Measurements from ENCODE around the gene TXNL4A. TPM values are rescaled to one million over a fixed set of nuclear protein-coding genes. Genes with fewer than 3 reads are reported as not detected.

Gene TXNL4A
- total RNA-seq, 1 donor from 2014 or later = 44.3 TPM

DNA sequence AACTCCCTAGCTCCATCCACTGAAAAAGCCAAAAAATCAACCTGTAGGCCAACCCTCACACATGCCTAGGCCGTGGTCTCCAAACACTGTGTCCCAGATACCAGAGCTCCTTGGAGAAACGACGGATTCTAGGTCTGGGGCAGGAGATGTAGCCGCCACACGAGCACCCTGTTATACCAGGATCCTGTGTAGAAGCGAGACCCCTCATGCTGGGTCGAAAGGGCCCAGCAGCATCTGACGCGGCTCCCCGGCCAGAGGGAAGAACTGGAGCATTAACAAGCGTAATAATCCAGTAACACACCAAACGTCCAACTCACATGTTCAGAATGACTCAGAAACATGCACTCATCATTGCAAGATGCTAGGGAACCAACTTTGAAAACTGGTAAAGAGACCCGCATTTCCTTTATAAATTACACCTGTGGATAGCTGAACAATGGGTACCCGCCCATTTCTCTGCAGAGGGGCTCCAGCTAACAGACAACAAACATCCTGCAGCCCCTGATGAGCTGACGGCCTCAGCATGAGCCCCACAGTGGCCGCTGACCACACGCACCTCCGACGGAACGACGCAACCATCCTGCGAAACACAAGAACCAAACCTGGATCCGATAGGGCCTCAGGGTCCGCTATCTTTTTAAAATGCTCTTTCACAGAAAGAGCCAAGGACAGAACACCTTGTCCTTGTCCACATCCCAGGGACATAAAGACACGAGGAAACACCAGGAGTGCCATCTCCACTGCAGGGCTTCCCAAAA lies 51.1 kb downstream of the TXNL4A start:
- Mint-ChIP-seq H3K4me1 (peaks cover 2% of the 10 kb centered on the region), H3K9me3 (peaks cover 58% of the 10 kb centered on the region), H3K36me3 (peaks cover 72% of the 10 kb centered on the region), H3K27me3 (ENCODE audit: insufficient read depth, low read depth) (peaks cover 8% of the 10 kb centered on the region), H3K4me3 (no peak overlapping the region), H3K27ac (no peak overlapping the region)
- Histone ChIP-seq H3K27me3 (no peaks in the 10 kb centered on the region), H3K9me3 (ENCODE audit: low read depth) (peaks cover 9% of the 10 kb centered on the region), H3K4me2 (no peak overlapping the region), H2AFZ (replicated peaks) (no peak overlapping the region), H3K9ac (no peak overlapping the region), H3F3A (ENCODE audit: low read depth) (no peaks in the 10 kb centered on the region), H3K4me3 (no peak overlapping the region), H4K20me1 (ENCODE audit: low read depth) (peaks cover 5% of the 10 kb centered on the region), H3K79me2 (ENCODE audit: low read depth) (no peaks in the 10 kb centered on the region), H3K36me3 (no peaks in the 10 kb centered on the region), H3K27ac (no peak overlapping the region), H3K4me1 (no peaks in the 10 kb centered on the region)
- TF ChIP-seq, protein P1, sequence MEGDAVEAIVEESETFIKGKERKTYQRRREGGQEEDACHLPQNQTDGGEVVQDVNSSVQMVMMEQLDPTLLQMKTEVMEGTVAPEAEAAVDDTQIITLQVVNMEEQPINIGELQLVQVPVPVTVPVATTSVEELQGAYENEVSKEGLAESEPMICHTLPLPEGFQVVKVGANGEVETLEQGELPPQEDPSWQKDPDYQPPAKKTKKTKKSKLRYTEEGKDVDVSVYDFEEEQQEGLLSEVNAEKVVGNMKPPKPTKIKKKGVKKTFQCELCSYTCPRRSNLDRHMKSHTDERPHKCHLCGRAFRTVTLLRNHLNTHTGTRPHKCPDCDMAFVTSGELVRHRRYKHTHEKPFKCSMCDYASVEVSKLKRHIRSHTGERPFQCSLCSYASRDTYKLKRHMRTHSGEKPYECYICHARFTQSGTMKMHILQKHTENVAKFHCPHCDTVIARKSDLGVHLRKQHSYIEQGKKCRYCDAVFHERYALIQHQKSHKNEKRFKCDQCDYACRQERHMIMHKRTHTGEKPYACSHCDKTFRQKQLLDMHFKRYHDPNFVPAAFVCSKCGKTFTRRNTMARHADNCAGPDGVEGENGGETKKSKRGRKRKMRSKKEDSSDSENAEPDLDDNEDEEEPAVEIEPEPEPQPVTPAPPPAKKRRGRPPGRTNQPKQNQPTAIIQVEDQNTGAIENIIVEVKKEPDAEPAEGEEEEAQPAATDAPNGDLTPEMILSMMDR (IDR thresholded peaks at IDR 0.05) = no peak
- no peak for TF ChIP-seq EZH2phosphoT487 (IDR thresholded peaks at IDR 0.05)
- TF ChIP-seq EZH2 (IDR thresholded peaks at IDR 0.05) = no peak
- DNase-seq (ENCODE audit: low spot score) = no peak

DNA sequence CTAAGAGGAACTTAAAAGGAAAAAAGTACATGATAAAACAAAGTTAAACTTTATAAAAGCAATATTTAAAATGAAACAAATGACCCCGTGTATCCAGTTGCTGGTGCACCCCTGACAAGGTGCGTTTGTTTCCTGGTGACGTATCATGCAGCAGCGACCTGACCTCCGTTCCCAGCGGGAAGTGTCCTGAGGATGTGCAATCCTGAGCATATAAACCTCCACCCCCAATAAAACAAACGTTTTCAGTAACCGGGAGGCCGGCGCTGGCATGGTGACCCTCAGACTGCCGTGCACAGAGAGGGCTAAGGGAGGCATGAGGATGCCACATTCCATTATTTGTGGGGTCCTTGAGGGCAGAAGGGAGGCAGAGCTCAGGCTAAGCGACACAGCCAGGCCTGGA lies 51.7 kb downstream of the TXNL4A start:
- peaks cover 61% of the 10 kb centered on the region for H3K9me3 Mint-ChIP-seq
- no peaks in the 10 kb centered on the region for H3K4me1 Mint-ChIP-seq
- no peak overlapping the region for H3K9ac ChIP-seq
- H3K36me3 Mint-ChIP-seq = peaks cover 70% of the 10 kb centered on the region
- H3K27ac Mint-ChIP-seq = no peak overlapping the region
- H2AFZ ChIP-seq (replicated peaks) = no peak overlapping the region
- DNase-seq (ENCODE audit: low spot score) = no peak
- H3K9me3 ChIP-seq (ENCODE audit: low read depth) = peaks cover 11% of the 10 kb centered on the region
- H4K20me1 ChIP-seq (ENCODE audit: low read depth) = peaks cover 3% of the 10 kb centered on the region
- H3F3A ChIP-seq (ENCODE audit: low read depth) = no peaks in the 10 kb centered on the region
- H3K27ac ChIP-seq = no peak overlapping the region
- TF ChIP-seq, protein P1 (IDR thresholded peaks at IDR 0.05) = no peak
- TF ChIP-seq EZH2phosphoT487 (IDR thresholded peaks at IDR 0.05) (no peak), EZH2 (IDR thresholded peaks at IDR 0.05) (no peak)
- no peaks in the 10 kb centered on the region for H3K79me2 ChIP-seq (ENCODE audit: low read depth)
- H3K27me3 ChIP-seq = no peaks in the 10 kb centered on the region
- no peak overlapping the region for H3K4me3 Mint-ChIP-seq
- no peak overlapping the region for H3K4me3 ChIP-seq
- no peak overlapping the region for H3K4me2 ChIP-seq
- peaks cover 8% of the 10 kb centered on the region for H3K27me3 Mint-ChIP-seq (ENCODE audit: insufficient read depth, low read depth)
- no peaks in the 10 kb centered on the region for H3K36me3 ChIP-seq
- H3K4me1 ChIP-seq = no peaks in the 10 kb centered on the region

DNA sequence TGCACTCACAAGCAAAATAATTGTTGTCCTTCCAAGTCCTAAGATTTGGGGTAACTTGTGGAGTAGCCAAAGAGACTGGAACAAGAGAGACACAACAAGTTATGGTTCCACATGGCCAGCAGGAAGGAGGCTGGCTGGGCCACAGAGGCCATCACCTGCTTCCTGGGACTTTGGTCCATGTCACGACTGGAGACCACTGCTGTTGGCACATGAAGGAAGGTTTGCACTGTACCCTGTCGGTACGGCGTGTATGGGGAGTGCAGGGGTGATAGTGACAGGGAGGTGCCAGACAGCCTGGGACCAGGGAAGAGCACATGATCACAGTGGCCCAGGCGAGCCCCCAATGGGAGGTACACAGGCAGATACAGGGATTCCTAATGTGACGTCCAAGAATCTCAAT lies 52.4 kb downstream of the TXNL4A start:
- no peaks in the 10 kb centered on the region for H3K79me2 ChIP-seq (ENCODE audit: low read depth)
- DNase-seq (ENCODE audit: low spot score) = no peak
- TF ChIP-seq EZH2phosphoT487 (IDR thresholded peaks at IDR 0.05) (no peak), EZH2 (IDR thresholded peaks at IDR 0.05) (no peak)
- TF ChIP-seq, protein P1 (IDR thresholded peaks at IDR 0.05) = no peak
- no peaks in the 10 kb centered on the region for H4K20me1 ChIP-seq (ENCODE audit: low read depth)
- H3K4me2 ChIP-seq = no peak overlapping the region
- Mint-ChIP-seq H3K4me3 (no peak overlapping the region), H3K27me3 (ENCODE audit: insufficient read depth, low read depth) (peaks cover 8% of the 10 kb centered on the region), H3K4me1 (no peaks in the 10 kb centered on the region), H3K36me3 (peaks cover 75% of the 10 kb centered on the region), H3K9me3 (peaks cover 67% of the 10 kb centered on the region), H3K27ac (no peak overlapping the region)
- no peak overlapping the region for H3K9ac ChIP-seq
- no peaks in the 10 kb centered on the region for H3K36me3 ChIP-seq
- no peaks in the 10 kb centered on the region for H3K27me3 ChIP-seq
- no peak overlapping the region for H3K4me3 ChIP-seq
- peaks cover 11% of the 10 kb centered on the region for H3K9me3 ChIP-seq (ENCODE audit: low read depth)
- H3K27ac ChIP-seq = no peak overlapping the region
- no peaks in the 10 kb centered on the region for H3F3A ChIP-seq (ENCODE audit: low read depth)
- no peaks in the 10 kb centered on the region for H3K4me1 ChIP-seq
- H2AFZ ChIP-seq (replicated peaks) = no peak overlapping the region
